HFF-Myc (cell line): Measurements from ENCODE around the gene WNT9A.
"Not testable (repeated sequence)": the region's sequence is repeated elsewhere in the genome, so short reads cannot be mapped to it uniquely, and the experiment has no call there.

Experiments
- DNase-seq: peaks from one replicate; pipeline ENCODE4 v3.0.0-alpha.2; 2011; ENCODE audit warnings: low read depth; ENCODE audit errors: extremely low read depth
- H3K4me3 ChIP-seq: replicated peaks from 2 replicates; pipeline ENCODE4 v1.5.1; 2011; ENCODE audit warnings: low read depth, mild to moderate bottlenecking, control low read depth, low read length
- TF ChIP-seq, protein P1 (sequence below): IDR thresholded peaks from 2 replicates; pipeline ENCODE4 v1.5.1; 2012; ENCODE audit warnings: mild to moderate bottlenecking, low read depth, low read length, control low read depth; ENCODE audit errors: missing control alignments

The WNT9A gene

DNA sequence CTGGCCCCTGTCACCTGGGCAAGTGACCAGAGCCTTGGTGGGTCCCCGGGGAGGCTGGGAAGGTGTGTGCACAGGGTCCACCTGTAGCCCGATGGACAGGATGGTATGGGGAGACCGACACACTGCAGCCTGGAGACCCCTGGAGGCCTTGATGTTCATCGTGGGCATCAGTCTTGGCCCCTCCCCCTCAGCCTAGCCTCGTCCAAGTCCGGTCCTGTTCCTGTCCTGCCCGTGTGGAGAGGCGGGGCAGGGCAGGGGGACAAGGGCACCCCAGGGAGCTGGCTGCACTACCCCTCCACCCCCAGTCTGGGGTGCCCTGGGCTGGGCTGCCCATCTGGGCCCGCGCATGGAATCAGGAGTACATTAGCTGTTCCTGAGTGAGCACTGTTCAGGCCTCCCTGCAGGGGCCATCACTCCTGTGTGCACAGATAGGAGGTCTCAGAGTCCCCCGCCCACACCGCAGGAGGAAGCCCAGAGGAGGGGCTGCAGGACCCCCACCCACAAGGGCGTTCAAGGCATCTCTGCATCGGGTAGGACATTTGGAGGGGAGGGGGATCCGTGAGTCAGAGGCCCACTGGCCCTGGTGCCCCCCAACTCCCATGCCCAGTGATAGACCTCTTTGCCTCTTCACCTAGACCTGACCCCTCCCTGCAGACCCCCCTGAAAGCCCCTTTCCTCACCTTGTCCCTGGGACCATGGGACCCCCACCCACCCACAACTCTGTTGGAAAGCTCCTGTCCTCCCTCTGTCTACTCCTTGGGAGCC lies 63.2 kb downstream of the WNT9A start:
- no peak for DNase-seq
- no peak overlapping the region for H3K4me3 ChIP-seq
- TF ChIP-seq, protein P1, sequence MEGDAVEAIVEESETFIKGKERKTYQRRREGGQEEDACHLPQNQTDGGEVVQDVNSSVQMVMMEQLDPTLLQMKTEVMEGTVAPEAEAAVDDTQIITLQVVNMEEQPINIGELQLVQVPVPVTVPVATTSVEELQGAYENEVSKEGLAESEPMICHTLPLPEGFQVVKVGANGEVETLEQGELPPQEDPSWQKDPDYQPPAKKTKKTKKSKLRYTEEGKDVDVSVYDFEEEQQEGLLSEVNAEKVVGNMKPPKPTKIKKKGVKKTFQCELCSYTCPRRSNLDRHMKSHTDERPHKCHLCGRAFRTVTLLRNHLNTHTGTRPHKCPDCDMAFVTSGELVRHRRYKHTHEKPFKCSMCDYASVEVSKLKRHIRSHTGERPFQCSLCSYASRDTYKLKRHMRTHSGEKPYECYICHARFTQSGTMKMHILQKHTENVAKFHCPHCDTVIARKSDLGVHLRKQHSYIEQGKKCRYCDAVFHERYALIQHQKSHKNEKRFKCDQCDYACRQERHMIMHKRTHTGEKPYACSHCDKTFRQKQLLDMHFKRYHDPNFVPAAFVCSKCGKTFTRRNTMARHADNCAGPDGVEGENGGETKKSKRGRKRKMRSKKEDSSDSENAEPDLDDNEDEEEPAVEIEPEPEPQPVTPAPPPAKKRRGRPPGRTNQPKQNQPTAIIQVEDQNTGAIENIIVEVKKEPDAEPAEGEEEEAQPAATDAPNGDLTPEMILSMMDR, result no peak

DNA sequence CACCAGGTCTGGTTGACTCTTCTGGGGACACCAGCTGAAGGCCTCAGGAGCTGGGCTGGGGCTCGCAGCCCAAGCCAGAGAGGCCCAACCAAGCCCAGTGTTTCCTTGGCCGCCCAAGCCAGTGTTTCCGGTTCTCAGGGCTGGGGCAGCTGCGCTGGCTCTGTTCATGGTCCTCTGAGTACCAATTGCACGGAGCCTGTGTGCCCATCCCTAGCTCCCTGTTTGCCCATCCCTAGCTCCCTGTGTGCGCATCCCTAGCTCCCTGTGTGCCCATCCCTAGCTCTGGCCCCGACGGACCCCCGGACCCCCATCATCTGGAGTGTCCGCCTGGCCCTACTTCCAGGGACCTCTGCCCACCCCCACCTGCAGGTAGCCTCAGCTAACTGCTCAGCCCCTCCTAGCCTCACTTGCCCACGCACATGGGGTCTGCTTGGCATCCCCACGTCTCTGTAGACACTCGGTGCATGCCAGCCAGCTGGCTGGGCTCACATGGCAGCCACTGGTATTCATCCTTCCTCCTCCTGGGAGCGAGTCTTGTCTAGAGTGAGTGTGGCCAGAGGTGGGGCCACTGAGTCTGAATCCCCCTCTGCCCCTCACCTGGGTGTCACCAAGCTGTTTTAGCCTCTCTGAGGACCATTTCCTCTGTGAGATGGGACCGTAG lies 64.0 kb downstream of the WNT9A start:
- TF ChIP-seq, protein P1, result no peak
- DNase-seq, result no peak
- no peak overlapping the region for H3K4me3 ChIP-seq

DNA sequence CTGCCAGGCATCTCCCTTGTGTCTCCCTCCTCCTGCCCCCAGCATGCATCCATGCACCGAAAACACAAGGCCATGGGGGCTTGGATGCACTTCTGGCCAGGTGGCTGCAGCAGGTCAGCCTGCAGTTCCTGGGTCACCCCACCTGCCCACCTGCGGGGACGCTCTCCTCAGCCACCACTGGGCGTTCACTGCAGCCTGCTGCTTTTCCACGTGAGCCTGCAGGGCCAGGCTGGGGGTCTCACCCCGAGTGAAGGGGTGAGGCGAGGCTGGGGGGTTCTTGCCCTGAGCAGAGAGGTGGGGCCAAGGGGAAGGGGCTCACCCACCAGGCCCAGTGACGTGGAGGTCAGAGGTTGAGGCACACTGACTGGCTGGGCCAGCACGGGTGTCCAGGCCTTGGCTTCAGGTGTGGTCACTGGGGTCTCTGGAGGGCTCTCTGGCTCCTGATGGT lies 64.6 kb downstream of the WNT9A start:
- no peak for DNase-seq
- TF ChIP-seq, protein P1, result no peak
- no peak overlapping the region for H3K4me3 ChIP-seq

DNA sequence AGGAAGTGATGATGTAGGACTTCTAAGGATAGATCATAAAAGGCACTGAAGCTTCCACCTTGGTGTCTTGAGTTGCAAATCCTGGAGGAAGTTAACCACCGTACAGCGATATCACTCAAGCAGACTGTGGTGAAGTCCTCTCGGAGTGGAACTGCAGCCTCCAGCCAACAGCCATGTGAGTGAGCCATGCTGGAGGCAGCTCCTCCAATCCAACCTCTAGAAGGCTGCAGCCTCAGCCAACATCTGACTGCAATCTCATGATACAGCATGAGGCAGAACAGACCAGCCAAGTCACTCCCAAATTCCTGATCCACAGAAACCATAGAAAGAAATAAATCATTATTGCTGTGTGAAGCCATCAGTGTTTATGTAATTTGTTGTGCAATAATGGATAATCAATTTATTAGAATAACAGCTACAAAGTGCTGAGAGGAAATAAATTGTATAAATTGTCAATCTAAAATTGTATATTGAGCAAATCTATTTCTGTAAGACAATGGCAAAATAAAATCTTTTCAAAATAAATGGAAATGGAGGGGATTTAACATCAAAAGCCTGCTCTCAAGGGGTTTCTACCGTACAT lies 67.3 kb downstream of the WNT9A start:
- no peak overlapping the region for H3K4me3 ChIP-seq
- TF ChIP-seq, protein P1, result no peak
- DNase-seq, result no peak

DNA sequence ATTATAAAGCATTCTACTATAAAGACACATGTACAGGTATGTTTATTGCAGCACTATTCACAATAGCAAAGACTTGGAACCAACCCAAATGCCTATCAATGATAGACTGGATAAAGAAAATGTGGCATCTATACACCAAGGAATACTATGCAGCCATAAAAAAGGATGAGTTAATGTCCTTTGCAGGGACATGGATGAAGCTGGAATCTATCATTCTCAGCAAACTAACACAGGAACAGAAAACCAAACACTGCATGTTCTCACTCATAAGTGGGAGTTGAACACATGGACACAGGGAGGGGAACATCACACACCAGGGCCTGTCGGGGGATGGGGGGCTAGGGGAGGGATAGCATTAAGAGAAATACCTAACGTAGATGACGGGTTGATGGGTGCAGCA lies 69.9 kb downstream of the WNT9A start:
- not testable (repeated sequence) for H3K4me3 ChIP-seq, DNase-seq

DNA sequence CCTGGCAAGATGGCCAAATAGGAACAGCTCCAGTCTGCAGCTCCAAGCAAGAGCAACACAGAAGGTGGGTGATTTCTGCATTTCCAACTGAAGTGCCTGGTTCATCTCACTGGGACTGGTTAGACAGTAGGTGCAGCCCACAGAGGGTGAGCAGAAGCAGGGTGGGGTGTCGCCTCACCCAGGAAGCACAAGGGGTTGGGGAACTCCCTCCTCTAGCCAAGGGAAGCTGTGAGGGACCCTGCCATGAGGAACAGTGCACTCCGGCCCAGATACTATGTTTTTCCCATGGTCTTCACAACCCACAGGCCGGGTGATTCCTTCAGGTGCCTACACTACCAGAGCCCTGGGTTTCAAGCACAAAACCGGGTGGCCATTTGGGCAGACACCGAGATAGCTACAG lies 75.8 kb downstream of the WNT9A start:
- not testable (repeated sequence) for H3K4me3 ChIP-seq

DNA sequence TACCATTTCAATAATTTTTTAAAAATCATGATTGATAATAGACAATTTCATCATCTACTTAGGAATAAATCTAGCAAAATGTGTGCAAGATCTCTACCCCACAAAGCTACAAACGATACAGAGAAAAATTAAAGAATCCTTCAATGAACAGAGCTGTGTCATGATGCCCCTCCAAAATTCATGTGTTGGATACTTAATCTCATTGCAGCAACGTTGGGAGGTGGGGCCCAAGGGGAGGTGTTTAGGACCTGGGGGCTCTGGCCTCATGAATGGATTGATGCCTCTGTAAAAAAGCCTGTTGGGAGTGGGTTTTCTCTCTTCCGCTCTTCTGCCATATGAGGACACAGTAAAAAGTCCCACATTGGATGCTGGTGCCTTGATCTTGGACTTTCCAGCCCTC lies 77.4 kb downstream of the WNT9A start:
- DNase-seq, result no peak
- no peak overlapping the region for H3K4me3 ChIP-seq
- TF ChIP-seq, protein P1, result no peak

More for the DNA sequence above, 75.8 kb downstream of the WNT9A start:
- DNase-seq, result not testable (repeated sequence)
